NCI-H146 treated with DMSO at 0.1 percent for 48 hours (cell line): ENCODE results near the gene LOC128125822.

Experiments used
- DNase-seq: peaks from one replicate; lab custom pipeline; 2025; ENCODE audit not compliant: unreplicated experiment; lab: John Stamatoyannopoulos, UW

LOC128125822 gene

DNA sequence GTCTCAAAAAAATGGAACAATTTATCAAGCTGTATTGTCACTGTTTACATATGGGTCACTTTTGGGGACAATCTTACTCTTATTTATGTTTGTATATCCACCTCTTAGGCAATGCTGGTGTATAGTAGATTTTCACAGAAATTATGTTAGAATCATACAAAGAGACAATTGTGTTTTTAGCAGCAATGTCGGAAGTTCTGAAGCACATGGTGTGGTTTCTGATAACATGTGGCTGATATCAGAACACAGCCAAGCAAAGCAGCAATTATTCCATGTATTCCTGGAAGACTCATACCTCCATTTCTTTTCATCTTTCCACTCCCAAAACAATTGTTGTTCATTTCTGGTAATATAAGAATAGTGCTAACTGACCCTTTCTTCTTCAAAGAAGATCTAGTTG, 17.5 kb upstream of the LOC128125822 start:
- DNase-seq, result no peak

DNA sequence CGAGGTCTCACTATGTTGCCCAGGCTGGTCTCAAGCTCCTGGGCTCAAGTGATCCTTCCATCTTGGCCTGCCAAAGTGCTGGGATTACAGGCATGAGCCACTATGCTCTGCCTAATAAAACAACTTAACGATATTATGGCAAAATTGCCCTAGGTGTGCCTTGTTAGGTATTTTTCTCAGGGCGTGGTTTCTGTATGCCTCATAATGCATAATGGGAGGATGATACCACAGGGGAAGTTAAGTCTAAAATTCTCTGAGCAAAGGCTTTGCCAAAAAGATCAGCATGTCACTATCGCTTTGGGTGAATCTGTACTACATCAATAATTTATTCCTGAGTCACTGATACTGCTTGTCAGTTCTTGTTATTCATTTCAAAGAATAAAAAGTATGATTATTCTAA, 15.9 kb upstream of the LOC128125822 start:
- DNase-seq, result no peak

- no peak for DNase-seq
Observed at GRCh38 chr6:63558278-63558677, 14.0 kb upstream of the LOC128125822 start.

- DNase-seq, result no peak
Observed at GRCh38 chr6:63560801-63561287, 11.4 kb upstream of the LOC128125822 start.

- DNase-seq, result no peak
Observed at GRCh38 chr6:63561288-63561687, 11.0 kb upstream of the LOC128125822 start.

DNA sequence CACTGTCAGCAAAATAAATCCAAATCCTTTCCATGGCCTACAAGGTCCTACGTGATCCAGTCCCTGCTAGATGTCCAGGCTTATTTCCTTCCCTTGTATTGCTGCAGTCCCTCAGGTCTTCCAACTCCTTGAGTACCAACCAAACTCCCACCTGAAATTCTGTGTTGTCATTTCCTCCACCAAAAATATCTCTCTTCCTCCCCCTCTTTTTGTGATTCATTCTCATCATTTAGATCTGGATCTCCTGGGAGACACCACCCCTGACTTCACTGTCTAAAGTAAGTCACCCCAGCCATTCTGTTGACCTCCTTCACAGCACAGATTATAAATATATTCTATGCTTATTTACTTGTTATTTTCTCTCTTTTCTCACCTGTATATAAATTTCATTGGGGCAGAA, 9.0 kb upstream of the LOC128125822 start:
- DNase-seq, result no peak

DNA sequence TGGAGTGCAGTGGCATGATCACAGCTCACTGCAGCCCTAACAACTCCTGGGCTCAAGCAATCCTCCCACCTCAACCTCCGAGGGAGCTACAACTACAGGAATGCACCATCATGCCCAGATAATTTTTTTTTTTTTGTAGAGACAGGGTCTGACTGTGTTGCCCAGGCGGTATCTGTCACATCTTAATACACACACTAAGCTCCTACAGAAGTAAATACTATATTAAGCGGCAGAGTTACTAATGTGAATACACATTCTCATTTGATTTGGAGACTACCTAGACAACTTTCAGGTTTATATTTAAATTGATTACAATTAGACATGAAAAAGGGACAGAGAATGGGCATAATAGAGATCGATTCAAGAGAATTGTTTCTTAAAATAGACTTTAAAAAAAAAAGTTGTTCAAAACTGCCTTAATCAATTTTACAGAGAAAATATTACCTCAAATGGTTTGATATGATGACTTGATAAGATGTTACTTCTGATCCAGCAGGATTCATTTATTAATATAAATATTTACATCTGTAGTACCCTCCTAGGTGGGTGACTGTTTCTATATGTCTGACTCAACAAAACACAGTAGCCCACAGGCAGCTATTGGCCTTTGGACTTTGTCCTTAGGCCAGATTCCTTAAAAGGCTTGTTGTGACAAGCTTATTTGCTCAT, 7.1 kb upstream of the LOC128125822 start:
- DNase-seq, result no peak

GRCh38 chr6:63565727-63566596, 6.3 kb upstream of the LOC128125822 start:
- no peak for DNase-seq

DNA sequence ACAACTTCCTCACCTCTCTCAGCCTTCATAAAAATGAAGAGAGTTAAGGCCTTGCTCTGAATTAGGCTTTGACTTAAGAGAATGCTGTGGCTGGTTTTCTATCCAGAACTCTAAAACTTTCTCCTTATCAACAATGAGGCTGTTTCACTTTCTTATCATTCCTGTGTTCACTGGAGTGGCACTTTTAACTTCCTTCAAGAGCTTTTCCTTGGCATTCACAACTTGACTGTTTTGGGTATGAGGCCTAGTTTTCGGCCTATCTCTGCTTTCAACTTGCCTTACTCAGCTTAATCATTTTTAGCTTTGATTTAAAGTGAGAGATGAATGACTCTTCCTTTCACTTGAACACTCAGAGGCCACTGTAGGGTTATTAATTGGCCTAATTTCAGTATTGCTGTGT, 4.3 kb upstream of the LOC128125822 start:
- DNase-seq, result no peak

DNA sequence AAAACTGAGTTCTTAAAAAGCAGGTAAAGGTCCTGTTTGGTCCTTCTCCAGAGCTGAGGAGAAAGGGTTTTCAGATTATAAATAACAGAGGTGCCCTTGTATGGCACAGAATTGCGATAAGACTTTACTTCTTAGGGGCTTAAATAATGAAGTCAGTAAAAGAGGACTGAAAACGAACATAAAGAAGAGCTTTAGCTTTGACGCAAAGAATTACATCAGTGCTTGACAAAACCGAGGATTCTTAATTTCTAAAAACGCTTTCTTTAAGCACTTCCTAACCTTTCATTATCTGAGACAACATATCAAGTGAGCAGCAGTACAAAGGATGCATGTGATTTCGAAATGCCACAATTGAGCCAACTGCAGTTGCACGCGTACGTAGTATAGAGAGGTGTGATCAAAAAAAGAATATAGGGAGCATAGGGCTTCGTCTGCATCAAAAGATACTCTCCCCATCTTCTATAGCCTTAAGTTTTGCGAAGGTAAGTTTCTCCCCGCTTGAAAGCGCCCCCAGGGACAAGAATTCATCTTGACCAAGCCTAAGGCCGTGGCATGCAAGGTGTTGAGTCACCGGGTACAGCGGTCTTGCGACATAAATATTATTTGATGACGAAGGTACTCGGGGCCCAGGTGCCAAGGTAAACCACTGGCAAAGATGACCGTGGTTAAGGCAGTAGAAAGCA, 778 bp upstream of the LOC128125822 start:
- peak; percentile 34 for DNase-seq

- DNase-seq, result no peak
Observed at GRCh38 chr6:63572747-63573075, 431 bp downstream of the LOC128125822 start.

- DNase-seq, result peak; percentile 67
Observed at GRCh38 chr6:63573076-63573898, 1.0 kb downstream of the LOC128125822 start.

DNA sequence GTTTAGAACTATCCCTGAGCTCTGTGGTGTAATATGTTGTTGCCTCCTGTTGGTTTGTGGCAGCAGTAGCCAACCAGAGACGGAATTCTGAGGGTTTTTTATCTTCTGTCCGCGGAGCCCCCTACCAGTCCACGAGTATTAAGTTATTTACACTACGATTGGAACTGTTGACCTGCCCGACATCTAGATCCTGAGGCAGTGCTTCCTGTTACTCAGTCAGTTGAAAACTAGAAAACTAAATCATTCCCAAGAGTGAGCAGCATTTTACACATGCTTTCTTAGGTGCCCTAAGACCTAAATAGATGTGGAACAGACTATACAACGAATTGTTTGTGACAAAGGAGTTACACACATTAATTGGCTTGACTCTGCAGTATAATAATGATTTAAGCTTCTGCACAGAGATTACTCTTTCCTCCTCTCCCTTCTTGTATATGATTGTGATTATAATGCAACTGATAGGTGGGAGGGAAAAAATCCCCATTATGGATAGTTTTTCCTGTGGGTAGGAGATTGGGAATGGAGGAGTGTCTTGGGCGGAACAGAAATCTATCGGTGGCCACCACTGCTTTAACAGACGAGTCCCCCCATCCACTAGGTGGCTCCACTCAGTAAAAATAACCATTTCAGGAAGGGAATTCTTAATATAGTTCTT, 1.7 kb downstream of the LOC128125822 start:
- peak; percentile 67 for DNase-seq

- DNase-seq, result no peak
Observed at GRCh38 chr6:63574554-63574900, 2.2 kb downstream of the LOC128125822 start.

- no peak for DNase-seq
Observed at GRCh38 chr6:63576147-63576772, 4.0 kb downstream of the LOC128125822 start.

DNA sequence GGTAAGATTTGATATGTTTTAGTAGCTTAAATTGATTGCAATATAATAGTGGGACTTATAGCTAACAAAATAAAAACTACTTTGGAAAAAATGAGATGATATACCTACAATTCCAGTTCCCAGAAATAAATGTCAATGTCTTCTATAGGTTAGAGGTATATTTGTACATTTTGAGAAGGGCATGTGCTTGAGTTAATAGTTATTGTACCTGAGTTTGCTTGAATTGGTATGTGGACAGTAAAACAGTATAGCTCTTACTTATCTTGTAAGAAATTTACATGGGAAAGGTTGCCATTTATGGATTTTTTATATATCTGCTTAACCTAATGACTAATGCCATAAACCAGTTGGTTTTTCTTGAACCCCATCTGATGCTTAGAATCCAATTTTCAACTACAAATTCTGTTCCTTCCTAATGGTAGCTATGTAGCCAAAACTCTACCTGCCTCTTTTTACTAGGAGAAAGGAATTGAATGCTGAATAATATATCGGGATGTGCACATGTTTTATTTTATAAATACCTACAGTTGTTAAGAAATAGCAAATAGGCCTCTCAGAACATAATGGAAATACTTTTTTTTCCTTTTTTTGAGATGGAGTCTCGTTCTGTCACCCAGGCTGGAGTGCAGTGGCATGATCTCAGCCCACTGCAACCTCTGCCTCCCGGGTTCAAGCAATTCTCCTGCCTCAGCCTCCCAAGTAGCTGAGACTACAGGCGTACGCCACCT, 4.9 kb downstream of the LOC128125822 start:
- no peak for DNase-seq

DNA sequence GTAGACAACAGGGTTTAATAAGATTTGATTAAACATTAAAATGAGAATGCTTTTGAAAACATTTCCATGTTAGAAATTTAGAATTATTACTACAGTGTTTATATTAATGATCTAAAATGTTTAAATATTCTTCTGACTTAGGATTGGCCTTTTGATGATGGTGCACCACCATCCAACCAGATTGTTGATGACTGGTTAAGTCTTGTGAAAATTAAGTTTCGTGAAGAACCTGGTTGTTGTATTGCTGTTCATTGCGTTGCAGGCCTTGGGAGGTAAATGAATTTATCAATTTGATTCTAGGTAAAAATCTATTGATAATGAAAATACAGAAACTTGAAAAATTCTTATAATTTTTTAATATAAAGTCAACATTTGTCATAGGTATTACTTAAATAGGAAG, 6.5 kb downstream of the LOC128125822 start:
- no peak for DNase-seq

DNA sequence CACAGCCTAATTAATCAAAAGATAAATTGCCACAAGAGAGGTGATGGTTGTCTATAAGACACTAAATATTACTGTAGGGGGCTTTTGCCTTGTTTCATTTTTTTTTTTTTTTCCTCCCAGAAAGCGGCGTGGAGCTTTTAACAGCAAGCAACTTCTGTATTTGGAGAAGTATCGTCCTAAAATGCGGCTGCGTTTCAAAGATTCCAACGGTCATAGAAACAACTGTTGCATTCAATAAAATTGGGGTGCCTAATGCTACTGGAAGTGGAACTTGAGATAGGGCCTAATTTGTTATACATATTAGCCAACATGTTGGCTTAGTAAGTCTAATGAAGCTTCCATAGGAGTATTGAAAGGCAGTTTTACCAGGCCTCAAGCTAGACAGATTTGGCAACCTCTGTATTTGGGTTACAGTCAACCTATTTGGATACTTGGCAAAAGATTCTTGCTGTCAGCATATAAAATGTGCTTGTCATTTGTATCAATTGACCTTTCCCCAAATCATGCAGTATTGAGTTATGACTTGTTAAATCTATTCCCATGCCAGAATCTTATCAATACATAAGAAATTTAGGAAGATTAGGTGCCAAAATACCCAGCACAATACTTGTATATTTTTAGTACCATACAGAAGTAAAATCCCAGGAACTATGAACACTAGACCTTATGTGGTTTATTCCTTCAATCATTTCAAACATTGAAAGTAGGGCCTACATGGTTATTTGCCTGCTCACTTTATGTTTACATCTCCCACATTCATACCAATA, 7.8 kb downstream of the LOC128125822 start:
- no peak for DNase-seq

GRCh38 chr6:63580704-63580961, 8.4 kb downstream of the LOC128125822 start:
- no peak for DNase-seq
